GM18951 (cell line): ENCODE measurements around the gene APOD.
"Not testable (repeated sequence)": the region's sequence is repeated elsewhere in the genome, so short reads cannot be mapped to it uniquely, and the experiment has no call there.

ENCODE experiments used
- POLR2A ChIP-seq: IDR thresholded peaks from 4 replicates; pipeline ENCODE4 v1.6.1; 2011; ENCODE audit warnings: mild to moderate bottlenecking; ENCODE audit not compliant: insufficient read length, insufficient read depth; ENCODE audit errors: extremely low read depth
- in situ Hi-C: fragments of 300-500 bp; cut with MboI; formaldehyde crosslinking; loops from one replicate; pipeline ENCODE4 v1.12.0; 2022; ENCODE audit warnings: low sequenced_read_pairs, mixed read lengths, inconsistent platforms; ENCODE audit not compliant: unreplicated experiment

The APOD gene

GRCh38 chr3:195619591-195620369, 36.0 kb upstream of the APOD start:
- in situ Hi-C loops: loop anchor here (5.0 kb wide), 1 partner anchor 98 kb away; no protein-coding TSS in a partner anchor

GRCh38 chr3:195617784-195618659, 34.3 kb upstream of the APOD start:
- in situ Hi-C loops: loop anchor here (5.0 kb wide), 1 partner anchor 99 kb away; no protein-coding TSS in a partner anchor

- in situ Hi-C loops: loop anchor here (5.0 kb wide), 1 partner anchor 100 kb away; no protein-coding TSS in a partner anchor
Measured at GRCh38 chr3:195617134-195617533, 33.4 kb upstream of the APOD start.

- in situ Hi-C loops: loop anchor here (5.0 kb wide), 1 partner anchor 101 kb away; no protein-coding TSS in a partner anchor
- no peak for TF ChIP-seq POLR2A
Measured at GRCh38 chr3:195616681-195617080, 32.9 kb upstream of the APOD start.

GRCh38 chr3:195615952-195616537, 32.3 kb upstream of the APOD start:
- in situ Hi-C loops: loop anchor here (5.0 kb wide), 1 partner anchor 101 kb away; no protein-coding TSS in a partner anchor

- in situ Hi-C loops: loop anchor here (5.0 kb wide), 1 partner anchor 102 kb away; no protein-coding TSS in a partner anchor
Measured at GRCh38 chr3:195614672-195615504, 31.1 kb upstream of the APOD start.

GRCh38 chr3:195613468-195614069, 29.8 kb upstream of the APOD start:
- in situ Hi-C loops: no loop called here

GRCh38 chr3:195612075-195612800, 28.5 kb upstream of the APOD start:
- in situ Hi-C loops: no loop called here
- no peak for TF ChIP-seq POLR2A

More at GRCh38 chr3:195613468-195614069, 29.8 kb upstream of the APOD start:
- TF ChIP-seq POLR2A: no peak

- no peak for TF ChIP-seq POLR2A
- in situ Hi-C loops: no loop called here
Measured at GRCh38 chr3:195609229-195609628, 25.5 kb upstream of the APOD start.

GRCh38 chr3:195601785-195602184, 18.0 kb upstream of the APOD start:
- in situ Hi-C loops: not testable (repeated sequence)

GRCh38 chr3:195601382-195601781, 17.6 kb upstream of the APOD start:
- in situ Hi-C loops: no loop called here
- no peak for TF ChIP-seq POLR2A

- in situ Hi-C loops: not testable (repeated sequence)
Measured at GRCh38 chr3:195599926-195600325, 16.2 kb upstream of the APOD start.

- in situ Hi-C loops: not testable (repeated sequence)
Measured at GRCh38 chr3:195599516-195599915, 15.8 kb upstream of the APOD start.
